Activated CD8-positive, alpha-beta memory T cell treated with anti-CD3 and anti-CD28 coated beads, Interleukin-2, amount 10 ng/mL, durations not matched to agents 7 days and 5 days (primary cell): Measurements from ENCODE around the gene SAMD13. TPM values are rescaled to one million over a fixed set of nuclear protein-coding genes. Genes with fewer than 3 reads are reported as not detected.

Source experiments
- ATAC-seq: fragments of 150-1000 bp; cut with Tn5 transposase; one replicate; pipeline ENCODE4 v1.10.0; 2021; ENCODE audit warnings: moderate library complexity
- CTCF ChIA-PET: fragments of 350-600 bp; sonication (Branson Sonifier 250); formaldehyde crosslinking; loops from one replicate; lab custom pipeline; 2021; ENCODE audit warnings: antibody characterized with exemption; lab: Charles Lee
- DNase-seq: peaks from one replicate; pipeline ENCODE4 v3.0.0-alpha.2; 2020
- H3K27ac Mint-ChIP-seq: one replicate; pipeline ENCODE4 v1.8.0; 2021; ENCODE audit warnings: mild to moderate bottlenecking, mixed read lengths
- H3K27me3 Mint-ChIP-seq: one replicate; pipeline ENCODE4 v1.8.0; 2021; ENCODE audit warnings: mixed read lengths
- H3K36me3 Mint-ChIP-seq: one replicate; pipeline ENCODE4 v1.8.0; 2021; ENCODE audit warnings: mild to moderate bottlenecking, mixed read lengths
- H3K4me1 Mint-ChIP-seq: one replicate; pipeline ENCODE4 v1.8.0; 2021; ENCODE audit warnings: mixed read lengths
- H3K4me3 Mint-ChIP-seq: one replicate; pipeline ENCODE4 v1.8.0; 2021; ENCODE audit warnings: mild to moderate bottlenecking, moderate library complexity, mixed read lengths
- H3K9me3 Mint-ChIP-seq: one replicate; pipeline ENCODE4 v1.8.0; 2022; ENCODE audit warnings: low read depth, mixed read lengths
- total RNA-seq, 2 experiments: library from RNA; stranded (reverse); gene quantifications; one replicate each; pipeline ENCODE4 v1.2.3, GENCODE V29; 2021

SAMD13 gene
- total RNA-seq, 2 experiments from 2014 or later = 0.73 to 0.82 TPM

GRCh38 chr1:84356881-84357280 lies 55.4 kb downstream of the SAMD13 start:
- Mint-ChIP-seq H3K27ac (no peak overlapping the region), H3K4me1 (no peaks in the 10 kb centered on the region), H3K27me3 (no peaks in the 10 kb centered on the region), H3K9me3 (no peaks in the 10 kb centered on the region), H3K4me3 (no peak overlapping the region), H3K36me3 (no peaks in the 10 kb centered on the region)
- CTCF ChIA-PET = no interaction called here
- DNase-seq = no peak
- ATAC-seq = no peak

DNA sequence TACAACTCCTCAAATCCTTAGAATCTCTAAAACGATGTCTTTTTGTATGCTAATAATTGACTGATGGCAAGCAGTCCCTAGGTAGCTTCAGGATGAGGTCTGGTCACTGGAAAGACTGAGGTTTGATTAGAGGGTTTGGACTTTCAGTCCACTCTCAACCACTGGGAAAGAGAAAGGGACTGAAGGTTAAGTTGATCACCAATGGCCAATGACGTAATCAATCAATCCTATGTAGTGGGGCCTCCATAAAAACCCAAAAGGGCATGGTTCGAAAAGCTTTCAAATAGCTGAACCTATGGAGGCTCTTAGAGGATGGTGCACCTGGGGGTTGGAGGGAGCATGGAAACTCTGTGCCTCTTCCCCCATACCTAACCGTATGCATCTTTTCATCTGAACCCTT lies 57.2 kb downstream of the SAMD13 start:
- DNase-seq (no peak), ATAC-seq (no peak)
- Mint-ChIP-seq H3K27ac (no peak overlapping the region), H3K4me1 (peaks cover 4% of the 10 kb centered on the region), H3K27me3 (no peaks in the 10 kb centered on the region), H3K4me3 (no peak overlapping the region), H3K9me3 (no peaks in the 10 kb centered on the region), H3K36me3 (no peaks in the 10 kb centered on the region)
- CTCF ChIA-PET = no interaction called here

DNA sequence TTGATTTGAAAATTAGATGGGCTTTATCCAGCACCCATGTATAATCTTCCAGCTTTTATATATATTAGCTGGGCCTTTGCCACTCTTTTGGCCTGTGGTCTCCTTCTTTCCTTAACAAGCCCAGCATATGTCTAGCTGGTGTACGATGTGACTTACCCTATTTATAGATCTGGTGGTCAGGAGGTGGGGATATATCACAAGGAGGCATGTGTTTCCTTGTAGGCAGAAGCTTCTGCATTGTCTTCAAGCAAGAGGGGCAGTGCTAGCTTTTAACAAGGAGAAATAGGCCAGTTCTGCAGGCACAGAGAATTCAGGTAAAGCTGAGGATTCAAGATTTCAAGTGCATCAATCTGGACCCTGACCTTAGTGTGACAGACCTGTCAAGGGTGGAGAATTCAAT lies 58.8 kb downstream of the SAMD13 start:
- DNase-seq = no peak
- CTCF ChIA-PET = no interaction called here
- Mint-ChIP-seq H3K4me3 (no peak overlapping the region), H3K4me1 (peaks cover 5% of the 10 kb centered on the region), H3K9me3 (no peaks in the 10 kb centered on the region), H3K27ac (no peak overlapping the region), H3K27me3 (no peaks in the 10 kb centered on the region), H3K36me3 (no peaks in the 10 kb centered on the region)
- no peak for ATAC-seq

GRCh38 chr1:84361796-84362195 lies 60.3 kb downstream of the SAMD13 start:
- ATAC-seq = no peak
- H3K36me3 Mint-ChIP-seq = no peaks in the 10 kb centered on the region
- no peak overlapping the region for H3K27ac Mint-ChIP-seq
- no peak overlapping the region for H3K4me3 Mint-ChIP-seq
- H3K9me3 Mint-ChIP-seq = no peaks in the 10 kb centered on the region
- H3K27me3 Mint-ChIP-seq = no peaks in the 10 kb centered on the region
- H3K4me1 Mint-ChIP-seq = peaks cover 11% of the 10 kb centered on the region
- CTCF ChIA-PET = interaction anchor here (0.5 kb wide), 1 partner anchor 300 kb away, joined by 3 read pairs; no protein-coding TSS in a partner anchor
- DNase-seq = no peak

- no peaks in the 10 kb centered on the region for H3K9me3 Mint-ChIP-seq
- H3K27ac Mint-ChIP-seq = no peak overlapping the region
- peaks cover 11% of the 10 kb centered on the region for H3K4me1 Mint-ChIP-seq
- DNase-seq (no peak), ATAC-seq (no peak)
- no peaks in the 10 kb centered on the region for H3K27me3 Mint-ChIP-seq
- no peaks in the 10 kb centered on the region for H3K36me3 Mint-ChIP-seq
- no peak overlapping the region for H3K4me3 Mint-ChIP-seq
- CTCF ChIA-PET = no interaction called here
Measured at GRCh38 chr1:84363019-84363418, 61.5 kb downstream of the SAMD13 start.

DNA sequence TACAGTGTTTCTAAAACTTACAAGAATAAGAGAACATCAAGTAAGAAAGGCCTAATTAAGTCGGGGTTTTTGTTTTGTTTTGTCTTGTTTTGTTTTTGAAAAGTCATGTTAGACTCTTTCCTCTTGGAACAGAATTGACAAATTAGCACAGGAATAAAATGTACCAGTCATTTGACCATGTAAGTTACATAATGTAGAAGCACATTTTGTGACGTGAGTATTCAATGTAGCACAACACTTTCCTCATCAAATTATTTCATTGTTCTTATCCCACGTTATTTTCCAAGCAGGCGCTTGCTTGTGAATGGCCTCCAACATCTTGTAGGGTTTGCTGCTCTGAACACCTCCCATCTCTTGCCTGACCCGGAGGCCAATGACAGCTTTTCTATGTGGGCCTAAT lies 62.1 kb downstream of the SAMD13 start:
- CTCF ChIA-PET = no interaction called here
- no peaks in the 10 kb centered on the region for H3K36me3 Mint-ChIP-seq
- H3K9me3 Mint-ChIP-seq = no peaks in the 10 kb centered on the region
- no peak overlapping the region for H3K4me3 Mint-ChIP-seq
- no peak overlapping the region for H3K27ac Mint-ChIP-seq
- peaks cover 11% of the 10 kb centered on the region for H3K4me1 Mint-ChIP-seq
- no peak for ATAC-seq
- no peaks in the 10 kb centered on the region for H3K27me3 Mint-ChIP-seq
- no peak for DNase-seq

- Mint-ChIP-seq H3K27ac (no peak overlapping the region), H3K4me1 (peaks cover 11% of the 10 kb centered on the region), H3K9me3 (no peaks in the 10 kb centered on the region), H3K27me3 (no peaks in the 10 kb centered on the region), H3K36me3 (no peaks in the 10 kb centered on the region), H3K4me3 (no peak overlapping the region)
- CTCF ChIA-PET = no interaction called here
- DNase-seq (no peak), ATAC-seq (peak; percentile 67)
Measured at GRCh38 chr1:84365225-84366221, 64.0 kb downstream of the SAMD13 start.

DNA sequence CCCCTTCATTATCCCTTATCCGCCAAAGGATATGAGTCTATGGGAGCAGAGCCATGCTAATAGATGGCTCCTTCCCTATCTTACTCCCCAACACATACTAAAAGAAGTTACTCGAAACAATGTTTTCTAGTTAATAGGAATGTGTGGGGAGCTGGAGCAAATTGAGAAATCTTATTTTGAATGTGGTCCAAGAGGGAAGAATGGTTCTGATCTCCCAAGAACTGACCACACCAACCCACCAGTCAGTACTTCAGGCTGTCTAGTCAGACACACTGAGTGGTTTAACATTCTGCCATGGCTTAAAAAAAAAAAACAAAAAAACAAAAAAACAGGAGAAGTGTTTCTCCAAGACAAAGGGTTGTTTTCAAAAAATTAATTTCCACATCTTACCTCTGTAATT lies 65.3 kb downstream of the SAMD13 start:
- DNase-seq (no peak), ATAC-seq (no peak)
- no peaks in the 10 kb centered on the region for H3K9me3 Mint-ChIP-seq
- H3K4me3 Mint-ChIP-seq = no peak overlapping the region
- no peaks in the 10 kb centered on the region for H3K27me3 Mint-ChIP-seq
- H3K4me1 Mint-ChIP-seq = peaks cover 11% of the 10 kb centered on the region
- H3K27ac Mint-ChIP-seq = no peak overlapping the region
- no peaks in the 10 kb centered on the region for H3K36me3 Mint-ChIP-seq
- CTCF ChIA-PET = no interaction called here

GRCh38 chr1:84367219-84367618 lies 65.7 kb downstream of the SAMD13 start:
- Mint-ChIP-seq H3K36me3 (no peaks in the 10 kb centered on the region), H3K4me1 (peaks cover 11% of the 10 kb centered on the region), H3K27ac (no peak overlapping the region), H3K9me3 (no peaks in the 10 kb centered on the region), H3K4me3 (no peak overlapping the region), H3K27me3 (no peaks in the 10 kb centered on the region)
- DNase-seq (no peak), ATAC-seq (no peak)
- CTCF ChIA-PET = no interaction called here

DNA sequence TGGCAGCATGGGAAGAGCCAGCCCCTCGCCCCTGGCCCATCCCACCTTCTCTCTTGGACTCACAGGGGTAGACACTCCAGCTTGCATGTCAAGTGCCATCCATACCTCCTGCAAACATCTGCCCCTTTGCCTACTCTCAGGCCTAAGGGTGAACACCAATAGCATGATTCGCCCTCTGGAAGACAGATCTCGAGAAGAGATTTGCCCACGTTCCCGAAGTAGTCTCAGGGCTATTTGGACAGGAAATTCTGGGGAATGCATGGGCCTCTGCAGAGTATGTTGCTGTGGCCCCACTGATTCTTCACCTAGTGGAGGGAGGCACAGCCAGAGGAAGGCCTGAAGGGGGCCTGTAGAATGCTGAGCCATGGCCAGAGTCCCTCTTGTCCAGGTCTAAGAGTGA lies 66.9 kb downstream of the SAMD13 start:
- Mint-ChIP-seq H3K4me3 (no peak overlapping the region), H3K27ac (no peak overlapping the region), H3K4me1 (peaks cover 7% of the 10 kb centered on the region), H3K9me3 (no peaks in the 10 kb centered on the region), H3K36me3 (no peaks in the 10 kb centered on the region), H3K27me3 (no peaks in the 10 kb centered on the region)
- CTCF ChIA-PET = no interaction called here
- ATAC-seq (no peak), DNase-seq (no peak)

GRCh38 chr1:84370266-84370665 lies 68.8 kb downstream of the SAMD13 start:
- H3K27ac Mint-ChIP-seq = no peak overlapping the region
- peaks cover 7% of the 10 kb centered on the region for H3K4me1 Mint-ChIP-seq
- no peaks in the 10 kb centered on the region for H3K27me3 Mint-ChIP-seq
- no peaks in the 10 kb centered on the region for H3K36me3 Mint-ChIP-seq
- no peak for DNase-seq
- CTCF ChIA-PET = no interaction called here
- no peaks in the 10 kb centered on the region for H3K9me3 Mint-ChIP-seq
- no peak for ATAC-seq
- no peak overlapping the region for H3K4me3 Mint-ChIP-seq

- ATAC-seq = no peak
- peaks cover under 1% of the 10 kb centered on the region for H3K4me1 Mint-ChIP-seq
- no peaks in the 10 kb centered on the region for H3K36me3 Mint-ChIP-seq
- DNase-seq = no peak
- H3K4me3 Mint-ChIP-seq = no peak overlapping the region
- no peaks in the 10 kb centered on the region for H3K9me3 Mint-ChIP-seq
- no peak overlapping the region for H3K27ac Mint-ChIP-seq
- CTCF ChIA-PET = no interaction called here
- no peaks in the 10 kb centered on the region for H3K27me3 Mint-ChIP-seq
Measured at GRCh38 chr1:84370831-84371394, 69.4 kb downstream of the SAMD13 start.

DNA sequence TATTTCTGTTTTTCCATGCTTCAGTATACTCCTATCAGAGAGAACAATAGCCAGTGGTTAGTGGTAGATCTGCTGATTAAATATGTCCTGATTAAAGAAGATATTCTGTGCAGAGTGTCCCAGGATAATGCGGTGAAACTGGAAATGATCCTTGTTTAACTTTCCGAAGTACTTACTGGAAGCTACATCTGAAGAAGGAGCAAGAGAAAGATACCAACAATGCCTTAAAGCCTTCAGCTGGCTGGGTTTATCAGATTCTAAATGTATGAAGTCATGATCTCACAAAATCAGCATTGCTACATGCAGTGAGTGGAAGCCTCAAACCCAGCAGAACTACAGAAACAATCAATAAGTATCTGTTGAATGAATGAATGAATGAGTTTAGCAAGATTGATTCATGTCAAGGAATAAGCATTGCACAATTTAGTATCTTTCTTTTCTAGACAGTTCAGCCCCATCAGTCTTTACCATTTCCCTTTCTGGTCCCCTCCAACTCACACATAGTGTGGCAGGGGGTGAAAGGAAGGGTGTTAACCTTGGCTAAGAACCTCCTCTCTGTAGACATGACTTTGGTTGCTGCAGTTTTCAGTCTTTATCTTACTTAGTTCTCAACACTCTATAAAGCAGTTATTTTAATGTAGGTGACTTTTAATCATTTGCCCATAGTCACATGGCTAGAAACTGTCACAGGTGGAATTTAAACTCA lies 72.1 kb downstream of the SAMD13 start:
- Mint-ChIP-seq H3K9me3 (no peaks in the 10 kb centered on the region), H3K4me3 (no peak overlapping the region), H3K27ac (no peak overlapping the region), H3K4me1 (no peaks in the 10 kb centered on the region), H3K27me3 (no peaks in the 10 kb centered on the region), H3K36me3 (no peaks in the 10 kb centered on the region)
- ATAC-seq = no peak
- CTCF ChIA-PET = no interaction called here
- DNase-seq = no peak
